Small intestine (tissue), 7 donors: Measurements from ENCODE around the gene MANBA. TPM values are rescaled to one million over a fixed set of nuclear protein-coding genes. Genes with fewer than 3 reads are reported as not detected.
A peak's percentile ranks its signal among the peaks of the same experiment; 100 is the strongest.

ENCODE experiments used
- DNase-seq, 2 donors: peaks; one replicate each; pipeline versions ENCODE4 v3.0.0 to v3.0.0-alpha.2; 2013
- FAIRE-seq: peaks from 2 replicates; lab custom pipeline; 2012; peaks lifted over from hg19 to GRCh38; lab: Jason Lieb, UNC
- H3K27ac ChIP-seq, 3 donors: one replicate each; pipeline ENCODE4 v1.5.1; 2013; ENCODE audit warnings: low read length in 2 of 3, mild to moderate bottlenecking in 2 of 3, control low read depth in 1 of 3, inconsistent platforms in 1 of 3, low read depth in 1 of 3, moderate library complexity in 1 of 3
- H3K27me3 ChIP-seq, 3 donors: one replicate each; pipeline ENCODE4 v1.6.1; 2013; ENCODE audit warnings: low read length in 3 of 3, inconsistent platforms in 1 of 3; ENCODE audit not compliant: control insufficient read depth in 3 of 3, insufficient read depth in 3 of 3
- H3K36me3 ChIP-seq, 3 donors: one replicate each; pipeline ENCODE4 v1.6.1; 2013; ENCODE audit warnings: low read length in 3 of 3, inconsistent platforms in 1 of 3, low read depth in 1 of 3, mild to moderate bottlenecking in 1 of 3, moderate library complexity in 1 of 3; ENCODE audit not compliant: control insufficient read depth in 3 of 3, insufficient read depth in 2 of 3
- H3K4me1 ChIP-seq, 3 donors: one replicate each; pipeline ENCODE4 v1.6.1; 2013; ENCODE audit warnings: low read length in 2 of 3, inconsistent platforms in 1 of 3, low read depth in 1 of 3, mild to moderate bottlenecking in 1 of 3, moderate library complexity in 1 of 3; ENCODE audit not compliant: control insufficient read depth in 3 of 3, insufficient read depth in 2 of 3
- H3K4me3 ChIP-seq, 3 donors: one replicate each; pipeline ENCODE4 v1.5.1; 2013; ENCODE audit warnings: low read length in 3 of 3, control low read depth in 1 of 3, inconsistent platforms in 1 of 3, low read depth in 1 of 3, mild to moderate bottlenecking in 1 of 3, moderate library complexity in 1 of 3
- H3K9me3 ChIP-seq, 2 donors: one replicate each; pipeline ENCODE4 v1.6.1; 2013; ENCODE audit warnings: low read depth in 1 of 2, low read length in 1 of 2; ENCODE audit not compliant: control insufficient read depth in 2 of 2, insufficient read depth in 1 of 2
- WGBS, 3 donors: extraction: QIAGEN DNeasy Blood & Tissue Kit; methylation state at CpG; one replicate each; pipeline ENCODE4 v1.1.7; 2013; 5-methylcytosine and 5-hydroxymethylcytosine counted together
- polyA plus RNA-seq, 4 donors: library from polyadenylated mRNA; stranded (reverse) in 3 of 4; unstranded in 1 of 4; fragments of 200-250 nt in 3 of 4; fragments of 120-200 nt in 1 of 4; gene quantifications; one replicate each; pipeline versions ENCODE4 v1.2.1 to v1.2.3, GENCODE V29; 2013
- donor health status: healthy with polysubstance abuse.
- donor health status: control.
- donor health status: control.
- donor health status: Bipolar disorder and iron deficiency.
- donor health status: healthy.

Gene MANBA
- polyA plus RNA-seq, 4 donors = 4.7 to 35.8 (median 8.3) TPM

GRCh38 chr4:102596532-102596931 lies 164.2 kb downstream of the MANBA start:
- Histone ChIP-seq H3K27ac (no peak overlapping the region), H3K27me3 (no peaks in the 10 kb centered on the region), H3K4me1 (no peaks in the 10 kb centered on the region), H3K9me3 (no peaks in the 10 kb centered on the region), H3K36me3 (peaks cover 16 to 19% (median 19%) of the 10 kb centered on the region in 3 donors), H3K4me3 (no peak overlapping the region)
- no peak for FAIRE-seq
- WGBS, 3 donors = 84 to 96% (median 91%) methylated on average over 4 of the region's 4 CpGs
- DNase-seq = no peak

DNA sequence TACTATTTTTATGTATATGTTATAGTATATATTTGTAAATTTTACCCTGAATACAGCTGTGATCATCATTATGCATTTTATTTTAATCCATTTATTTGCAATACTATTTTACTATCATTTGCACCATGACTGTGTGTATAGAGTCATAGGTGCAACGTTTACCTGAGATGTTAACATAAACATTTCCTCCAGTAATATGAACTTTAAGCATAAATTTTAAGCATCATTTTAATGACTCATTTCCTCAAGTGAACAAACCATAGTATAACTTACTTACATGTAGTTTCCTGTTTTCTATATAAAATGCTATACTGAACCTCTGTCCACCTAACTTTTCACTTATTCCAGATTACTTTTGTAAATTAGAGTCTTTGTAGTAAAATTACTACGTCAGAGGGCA lies 166.8 kb downstream of the MANBA start:
- Histone ChIP-seq H3K27ac (no peak overlapping the region), H3K4me3 (no peak overlapping the region), H3K27me3 (no peaks in the 10 kb centered on the region), H3K36me3 (peaks cover 11 to 16% (median 11%) of the 10 kb centered on the region in 3 donors), H3K4me1 (no peaks in the 10 kb centered on the region), H3K9me3 (peaks cover 0 to 9% of the 10 kb centered on the region in 2 donors)
- WGBS, 3 donors = 52 to 76% (median 64%) methylated on average over 2 of the region's 2 CpGs
- DNase-seq = no peak
- FAIRE-seq = no peak

DNA sequence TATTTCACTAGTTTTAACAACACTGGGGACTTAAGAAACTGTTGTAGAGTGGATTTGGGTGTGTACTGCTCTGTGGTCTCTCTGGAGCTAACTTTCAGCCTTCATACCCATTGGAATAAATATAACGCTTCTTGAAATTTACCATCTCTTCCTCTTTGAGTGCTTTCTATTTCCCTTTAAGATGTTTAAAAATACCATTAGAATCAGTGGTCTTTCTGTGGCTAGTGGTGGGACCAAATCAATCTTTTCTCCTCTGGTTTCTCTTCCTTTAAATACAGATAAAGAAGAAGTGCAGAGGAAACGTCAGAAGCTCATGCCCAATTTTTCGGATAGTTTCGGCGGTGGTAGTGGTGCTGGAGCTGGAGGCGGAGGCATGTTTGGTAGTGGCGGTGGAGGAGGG lies 167.6 kb downstream of the MANBA start:
- FAIRE-seq (no peak), DNase-seq (no peak)
- Histone ChIP-seq H3K9me3 (peaks cover 0 to 9% of the 10 kb centered on the region in 2 donors), H3K36me3 (peaks cover 9 to 16% (median 11%) of the 10 kb centered on the region in 3 donors), H3K4me1 (no peaks in the 10 kb centered on the region), H3K27ac (no peak overlapping the region), H3K4me3 (no peak overlapping the region), H3K27me3 (no peaks in the 10 kb centered on the region)
- 86 to 97% (median 96%) methylated on average over 7 of the region's 7 CpGs for WGBS, 3 donors

GRCh38 chr4:102592256-102592655 lies 168.5 kb downstream of the MANBA start:
- Histone ChIP-seq H3K4me3 (no peak overlapping the region), H3K9me3 (peaks cover 0 to 9% of the 10 kb centered on the region in 2 donors), H3K4me1 (no peaks in the 10 kb centered on the region), H3K27ac (no peak overlapping the region), H3K27me3 (no peaks in the 10 kb centered on the region), H3K36me3 (peaks cover 6 to 16% (median 7%) of the 10 kb centered on the region in 3 donors)
- no peak for DNase-seq
- no peak for FAIRE-seq

GRCh38 chr4:102589743-102590142 lies 171.0 kb downstream of the MANBA start:
- FAIRE-seq (no peak), DNase-seq (no peak)
- H3K9me3 ChIP-seq = peaks cover 0 to 9% of the 10 kb centered on the region in 2 donors
- no peak overlapping the region for H3K4me3 ChIP-seq
- peaks cover 7 to 16% (median 11%) of the 10 kb centered on the region in 3 donors for H3K36me3 ChIP-seq
- no peaks in the 10 kb centered on the region for H3K4me1 ChIP-seq
- WGBS, 3 donors = 50 to 86% (median 63%) methylated on average over 3 of the region's 3 CpGs
- H3K27me3 ChIP-seq = no peaks in the 10 kb centered on the region
- H3K27ac ChIP-seq = no peak overlapping the region

GRCh38 chr4:102586644-102587021 lies 174.1 kb downstream of the MANBA start:
- DNase-seq = peak in 1 of 2 donors; percentile 27
- 66 to 81% (median 75%) methylated on average over 4 of the region's 4 CpGs for WGBS, 3 donors
- Histone ChIP-seq H3K4me3 (no peak overlapping the region), H3K9me3 (peaks cover 0 to 9% of the 10 kb centered on the region in 2 donors), H3K27ac (no peak overlapping the region), H3K36me3 (peaks cover 7 to 18% (median 8%) of the 10 kb centered on the region in 3 donors), H3K27me3 (no peaks in the 10 kb centered on the region), H3K4me1 (no peaks in the 10 kb centered on the region)
- no peak for FAIRE-seq

- peaks cover 7 to 18% (median 8%) of the 10 kb centered on the region in 3 donors for H3K36me3 ChIP-seq
Measured at GRCh38 chr4:102586002-102586643, 174.6 kb downstream of the MANBA start.

DNA sequence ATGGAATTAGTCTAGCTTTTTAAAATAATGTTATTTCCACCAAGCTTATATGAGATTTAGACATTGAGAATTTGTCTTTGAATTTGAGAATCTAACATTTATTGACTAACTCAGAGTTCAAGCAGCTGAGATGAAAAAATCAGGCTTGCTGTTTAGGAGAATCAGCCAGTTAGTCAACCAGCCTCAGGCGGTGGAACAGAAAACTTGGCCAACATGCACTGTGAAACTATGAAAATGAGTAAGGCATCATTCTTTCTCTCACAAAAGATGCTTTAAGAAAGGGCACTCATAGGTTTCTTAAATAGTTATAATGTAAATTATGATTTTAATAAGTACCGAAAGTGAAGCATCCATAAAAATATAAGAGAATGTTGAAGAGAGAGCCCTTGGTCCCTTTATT lies 175.4 kb downstream of the MANBA start:
- no peak for FAIRE-seq
- Histone ChIP-seq H3K36me3 (peaks cover 8 to 13% (median 10%) of the 10 kb centered on the region in 3 donors), H3K9me3 (no peaks in the 10 kb centered on the region)

More at GRCh38 chr4:102586002-102586643, 174.6 kb downstream of the MANBA start:
- Histone ChIP-seq H3K9me3 (peaks cover 0 to 7% of the 10 kb centered on the region in 2 donors), H3K27ac (no peak overlapping the region), H3K27me3 (no peaks in the 10 kb centered on the region), H3K4me3 (no peak overlapping the region), H3K4me1 (no peaks in the 10 kb centered on the region)
- 81 to 92% (median 81%) methylated on average over 4 of the region's 4 CpGs for WGBS, 3 donors
- no peak for FAIRE-seq
- DNase-seq = no peak

More for the DNA sequence above, 175.4 kb downstream of the MANBA start:
- H3K4me1 ChIP-seq = no peaks in the 10 kb centered on the region
- WGBS, 3 donors = 73 to 89% (median 86%) methylated on average over 2 of the region's 2 CpGs
- H3K4me3 ChIP-seq = no peak overlapping the region
- no peak for DNase-seq
- H3K27ac ChIP-seq = no peak overlapping the region
- H3K27me3 ChIP-seq = no peaks in the 10 kb centered on the region
